SIG-M5 (cell line): ENCODE measurements around the gene UBE3D.
"Not testable (repeated sequence)": the region's sequence is repeated elsewhere in the genome, so short reads cannot be mapped to it uniquely, and the experiment has no call there.

Experiments used
- DNase-seq: peaks from one replicate; lab custom pipeline; 2025; lab: John Stamatoyannopoulos, UW

UBE3D gene

GRCh38 chr6:82914511-82914910, 151.1 kb downstream of the UBE3D start:
- DNase-seq, result no peak

GRCh38 chr6:82910820-82911219, 154.8 kb downstream of the UBE3D start:
- no peak for DNase-seq

- no peak for DNase-seq
Observed at GRCh38 chr6:82910395-82910794, 155.2 kb downstream of the UBE3D start.

- DNase-seq, result no peak
Observed at GRCh38 chr6:82909551-82909950, 156.1 kb downstream of the UBE3D start.

- DNase-seq, result no peak
Observed at GRCh38 chr6:82908661-82909060, 157.0 kb downstream of the UBE3D start.

- no peak for DNase-seq
Observed at GRCh38 chr6:82906951-82907350, 158.7 kb downstream of the UBE3D start.

- DNase-seq, result no peak
Observed at GRCh38 chr6:82906489-82906888, 159.2 kb downstream of the UBE3D start.

- no peak for DNase-seq
Observed at GRCh38 chr6:82904860-82905259, 160.8 kb downstream of the UBE3D start.

- DNase-seq, result no peak
Observed at GRCh38 chr6:82904257-82904656, 161.4 kb downstream of the UBE3D start.

- no peak for DNase-seq
Observed at GRCh38 chr6:82902290-82902689, 163.4 kb downstream of the UBE3D start.

GRCh38 chr6:82894653-82895259, 170.9 kb downstream of the UBE3D start:
- DNase-seq, result no peak

GRCh38 chr6:82893889-82894652, 171.6 kb downstream of the UBE3D start:
- no peak for DNase-seq

- not testable (repeated sequence) for DNase-seq
Observed at GRCh38 chr6:82891503-82891902, 174.1 kb downstream of the UBE3D start.

- DNase-seq, result no peak
Observed at GRCh38 chr6:82891076-82891475, 174.6 kb downstream of the UBE3D start.

GRCh38 chr6:82890240-82890639, 175.4 kb downstream of the UBE3D start:
- no peak for DNase-seq

- no peak for DNase-seq
Observed at GRCh38 chr6:82889143-82889542, 176.5 kb downstream of the UBE3D start.

GRCh38 chr6:82882363-82883023, 183.1 kb downstream of the UBE3D start:
- no peak for DNase-seq

GRCh38 chr6:82881519-82881918, 184.1 kb downstream of the UBE3D start:
- DNase-seq, result no peak

GRCh38 chr6:82878812-82879211, 186.8 kb downstream of the UBE3D start:
- DNase-seq, result no peak

- no peak for DNase-seq
Observed at GRCh38 chr6:82877213-82878195, 188.1 kb downstream of the UBE3D start.

- no peak for DNase-seq
Observed at GRCh38 chr6:82875573-82876185, 190.0 kb downstream of the UBE3D start.

GRCh38 chr6:82874867-82875266, 190.8 kb downstream of the UBE3D start:
- DNase-seq, result no peak
